GM12865 (cell line): Measurements from ENCODE around the gene XXYLT1.

Experiments used
- DNase-seq: peaks from one replicate; pipeline ENCODE4 v3.0.0; 2010; ENCODE audit warnings: low read depth
- H3K4me3 ChIP-seq: 2 replicates; pipeline ENCODE4 v1.5.1; 2011; ENCODE audit warnings: mild to moderate bottlenecking, low read depth, low read length, control low read depth
- TF ChIP-seq, protein P1 (sequence below): IDR thresholded peaks from 2 replicates; pipeline ENCODE4 v1.5.1; 2011; ENCODE audit warnings: low read length, control low read depth, low read depth, inconsistent platforms; ENCODE audit not compliant: insufficient read depth; ENCODE audit errors: missing control alignments

XXYLT1 gene

DNA sequence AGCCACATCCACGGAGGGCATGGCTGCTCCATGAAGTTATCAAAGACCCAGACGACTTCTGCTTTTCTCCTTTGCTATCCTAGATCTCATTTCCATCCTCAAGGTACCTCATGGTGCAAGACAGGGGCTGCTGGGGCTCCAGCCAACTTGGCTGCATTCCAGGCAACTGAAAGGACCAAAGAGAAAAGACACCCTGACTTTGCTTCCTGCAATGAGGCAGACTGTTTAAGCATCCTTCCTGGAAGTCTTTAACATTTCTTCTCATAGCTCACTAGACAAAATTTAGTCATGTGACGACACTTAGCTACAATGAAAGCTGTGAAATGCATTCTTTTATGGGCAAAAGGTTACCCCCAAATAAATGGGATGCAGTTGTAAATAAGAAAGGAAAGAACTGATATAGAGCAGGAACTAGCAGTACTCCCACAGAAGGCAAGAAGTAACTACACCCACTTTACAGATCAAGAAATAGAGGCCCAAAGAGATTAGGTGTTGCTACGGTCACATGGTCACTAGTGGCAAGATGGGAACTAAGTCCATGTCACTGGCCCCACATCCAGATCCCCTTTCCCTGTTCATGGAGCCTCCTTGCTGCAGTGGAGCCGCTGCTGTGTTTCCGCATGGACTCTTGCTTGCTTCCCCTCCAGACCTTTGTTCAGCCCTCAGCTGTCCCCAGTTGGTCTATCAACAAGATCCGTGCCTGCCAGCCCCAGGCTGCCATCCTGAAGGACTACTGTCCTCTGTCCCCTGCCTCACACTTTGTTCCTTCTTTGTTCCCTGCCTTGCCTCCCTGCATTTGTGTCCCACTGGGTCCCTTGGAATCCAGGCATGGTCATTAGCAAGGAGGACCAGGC lies 107.0 kb downstream of the XXYLT1 start:
- no peak for DNase-seq
- H3K4me3 ChIP-seq = no peak overlapping the region
- TF ChIP-seq, protein P1, sequence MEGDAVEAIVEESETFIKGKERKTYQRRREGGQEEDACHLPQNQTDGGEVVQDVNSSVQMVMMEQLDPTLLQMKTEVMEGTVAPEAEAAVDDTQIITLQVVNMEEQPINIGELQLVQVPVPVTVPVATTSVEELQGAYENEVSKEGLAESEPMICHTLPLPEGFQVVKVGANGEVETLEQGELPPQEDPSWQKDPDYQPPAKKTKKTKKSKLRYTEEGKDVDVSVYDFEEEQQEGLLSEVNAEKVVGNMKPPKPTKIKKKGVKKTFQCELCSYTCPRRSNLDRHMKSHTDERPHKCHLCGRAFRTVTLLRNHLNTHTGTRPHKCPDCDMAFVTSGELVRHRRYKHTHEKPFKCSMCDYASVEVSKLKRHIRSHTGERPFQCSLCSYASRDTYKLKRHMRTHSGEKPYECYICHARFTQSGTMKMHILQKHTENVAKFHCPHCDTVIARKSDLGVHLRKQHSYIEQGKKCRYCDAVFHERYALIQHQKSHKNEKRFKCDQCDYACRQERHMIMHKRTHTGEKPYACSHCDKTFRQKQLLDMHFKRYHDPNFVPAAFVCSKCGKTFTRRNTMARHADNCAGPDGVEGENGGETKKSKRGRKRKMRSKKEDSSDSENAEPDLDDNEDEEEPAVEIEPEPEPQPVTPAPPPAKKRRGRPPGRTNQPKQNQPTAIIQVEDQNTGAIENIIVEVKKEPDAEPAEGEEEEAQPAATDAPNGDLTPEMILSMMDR = no peak

DNA sequence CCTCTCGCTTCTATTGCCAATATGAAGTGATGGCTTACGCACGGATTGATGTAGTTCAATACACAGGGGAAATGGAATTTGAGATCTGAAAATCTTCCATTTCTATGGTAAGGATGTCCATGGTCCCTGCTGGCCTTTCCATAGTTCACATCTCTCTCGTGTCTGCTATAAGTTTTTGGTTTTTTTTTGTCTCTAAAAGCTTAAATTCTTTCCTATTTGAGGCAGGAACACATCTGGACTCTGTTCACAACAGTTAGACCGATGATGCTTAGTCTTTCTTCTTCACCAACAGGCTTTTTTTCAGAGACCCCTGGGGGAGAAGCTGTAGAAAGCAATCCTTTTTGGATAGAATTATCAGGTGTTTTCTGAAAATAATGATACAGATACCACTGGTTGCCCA lies 108.1 kb downstream of the XXYLT1 start:
- DNase-seq = no peak
- H3K4me3 ChIP-seq = no peak overlapping the region
- TF ChIP-seq, protein P1 = no peak

DNA sequence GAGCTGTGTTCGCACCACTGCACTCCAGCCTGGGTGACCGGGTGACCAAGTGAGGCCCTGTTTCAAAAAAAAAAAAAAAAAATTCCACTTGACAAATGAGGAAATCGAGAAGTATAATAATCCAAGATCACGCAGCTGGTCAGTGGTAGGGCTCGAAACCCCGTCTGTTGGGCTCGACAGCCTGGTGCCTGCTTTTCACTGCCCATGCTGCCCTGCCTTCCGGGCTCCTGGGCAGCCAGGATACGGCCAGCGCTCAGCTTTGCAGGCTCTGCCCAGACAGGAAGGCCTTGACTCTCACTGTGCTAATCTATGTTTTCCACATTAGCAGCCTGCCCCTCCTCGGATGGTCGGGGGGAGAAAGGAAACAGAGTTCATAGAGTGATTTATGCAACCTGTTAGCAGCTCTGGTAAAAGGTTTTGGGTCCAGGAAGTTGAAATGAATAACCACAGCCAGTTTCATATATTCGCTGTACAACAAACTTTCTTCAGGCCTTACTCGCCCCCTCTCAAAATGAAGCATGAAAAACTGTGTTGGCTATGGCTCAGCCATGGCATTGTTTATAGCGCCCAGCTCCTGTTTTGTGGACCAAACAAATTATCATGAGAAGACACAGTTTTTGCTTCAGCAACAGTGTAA lies 108.8 kb downstream of the XXYLT1 start:
- DNase-seq = peak; percentile 79
- H3K4me3 ChIP-seq = no peak overlapping the region
- TF ChIP-seq, protein P1 = no peak

DNA sequence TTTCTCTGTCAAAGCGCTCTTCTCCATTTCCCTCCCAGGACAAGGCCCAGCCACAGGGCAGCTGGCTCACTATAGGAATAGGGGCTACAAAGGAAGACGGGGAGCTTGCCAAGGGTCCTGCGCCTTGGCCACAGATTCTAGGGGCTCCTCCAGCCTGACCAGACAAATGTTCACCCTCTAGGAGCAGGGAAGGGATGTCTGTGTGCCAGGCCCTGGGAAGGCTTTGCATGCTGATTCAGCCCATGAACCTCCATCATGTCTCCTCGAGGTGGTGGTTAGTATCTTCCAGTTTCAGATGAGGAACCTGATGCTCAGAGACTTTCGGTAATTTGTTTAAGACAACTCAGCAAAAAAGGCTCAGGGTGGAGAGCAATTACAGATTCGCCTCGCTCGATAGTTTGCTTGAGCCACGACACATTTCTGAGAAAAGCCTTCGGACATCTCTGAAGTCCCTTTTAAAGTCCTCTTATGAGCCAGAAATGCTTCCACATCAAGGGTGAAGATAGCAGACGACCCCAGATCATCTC lies 110.0 kb downstream of the XXYLT1 start:
- DNase-seq = no peak
- TF ChIP-seq, protein P1 = no peak
- H3K4me3 ChIP-seq = no peak overlapping the region

DNA sequence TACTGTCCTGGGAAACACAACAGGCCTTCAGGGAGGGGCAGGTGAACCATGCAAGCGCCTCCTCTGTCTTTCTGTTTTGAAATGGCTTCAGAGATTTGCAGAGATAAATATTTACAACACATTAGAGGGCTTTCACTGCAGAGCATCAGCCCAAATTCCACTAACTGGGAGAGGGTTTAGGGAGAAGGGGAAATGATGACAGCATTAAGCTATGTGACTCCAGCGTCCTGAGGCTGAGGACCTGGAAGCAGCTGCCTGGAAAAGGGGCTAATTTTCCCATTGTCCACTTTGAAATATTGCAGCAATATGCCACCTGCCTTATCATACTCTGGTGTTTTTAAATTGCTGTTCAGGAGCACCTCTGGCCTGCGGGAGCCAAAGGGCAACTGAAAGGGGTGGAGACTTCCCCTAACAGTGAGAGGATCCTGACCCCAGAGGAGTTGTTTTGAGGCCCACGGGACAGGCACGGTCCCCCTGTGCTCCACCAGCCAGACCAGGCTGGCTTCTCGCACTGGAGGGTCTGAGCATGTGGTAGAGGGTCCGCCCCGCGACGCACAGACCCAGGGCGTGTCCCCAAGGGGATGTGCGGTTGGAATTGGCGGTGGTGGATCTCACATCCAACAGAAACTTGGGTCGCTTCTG lies 110.6 kb downstream of the XXYLT1 start:
- H3K4me3 ChIP-seq = no peak overlapping the region
- TF ChIP-seq, protein P1 = no peak
- no peak for DNase-seq

DNA sequence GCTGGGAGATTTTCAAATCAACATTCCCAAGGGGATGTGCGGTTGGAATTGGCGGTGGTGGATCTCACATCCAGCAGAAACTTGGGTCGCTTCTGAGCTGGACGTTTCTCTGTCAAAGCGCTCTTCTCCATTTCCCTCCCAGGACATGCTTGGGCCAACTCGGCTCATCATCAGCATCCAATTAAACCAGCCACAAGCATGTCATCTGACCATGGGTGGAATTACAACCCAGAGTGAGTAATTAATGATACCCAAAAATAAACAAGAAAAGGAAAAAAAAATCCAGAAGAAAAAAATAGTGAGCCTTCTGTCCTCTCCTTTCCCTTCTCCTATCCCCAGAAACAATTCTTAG lies 111.2 kb downstream of the XXYLT1 start:
- no peak overlapping the region for H3K4me3 ChIP-seq
- no peak for DNase-seq
- TF ChIP-seq, protein P1 = no peak
